ENCODE data around the gene ARHGEF9. TPM values are rescaled to one million over a fixed set of nuclear protein-coding genes. Genes with fewer than 3 reads are reported as not detected.

ARHGEF9 gene
- total RNA-seq, result 4.8 and 6.7 TPM in 2 replicates

DNA sequence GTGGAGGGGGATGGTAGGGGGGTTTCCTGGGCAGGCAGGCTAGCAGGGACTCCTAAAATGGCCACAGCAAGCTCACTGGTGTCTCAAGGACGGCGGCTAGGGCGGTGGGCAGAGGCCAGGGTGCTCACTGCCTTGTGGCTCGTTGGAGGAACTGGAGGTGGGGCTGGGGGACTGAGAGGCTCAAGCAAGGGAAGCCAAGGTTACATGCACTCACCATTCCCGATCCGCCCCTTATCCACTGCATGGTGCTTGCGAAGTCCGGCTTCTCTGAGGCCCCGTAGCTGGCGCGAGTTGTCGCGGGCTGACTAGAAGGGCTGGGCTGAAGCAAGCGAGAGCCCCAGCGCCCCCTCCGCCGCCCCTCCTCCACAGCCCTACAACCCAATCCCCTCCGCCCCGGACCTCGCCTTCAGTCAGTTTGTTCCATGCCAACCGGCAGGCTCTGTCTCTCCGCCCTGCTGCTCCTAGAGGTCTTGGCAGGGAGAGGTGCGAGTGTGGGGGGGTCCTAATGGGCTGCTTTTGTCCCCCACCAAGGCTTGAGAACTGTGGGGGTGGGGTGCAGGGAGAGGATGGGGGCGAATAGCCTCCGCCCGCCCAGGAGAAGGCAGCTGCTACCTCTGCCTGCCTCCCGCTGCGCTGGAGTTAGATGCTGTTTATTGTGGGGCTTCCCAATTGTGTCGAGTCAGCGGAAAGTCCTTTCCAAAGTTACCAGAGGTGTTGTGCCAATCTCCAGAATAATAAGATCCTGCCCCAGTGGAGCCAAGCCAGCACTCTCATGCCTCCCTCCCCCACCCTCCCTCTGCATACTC is at the start of gene ARHGEF9:
ARHGEF9 (minus strand) TSS at position 313 of the 806 bp plus-strand sequence; CDS start at position 244, 69 bp downstream.

Data from endothelial cell of coronary artery (primary cell).